Measurements from ENCODE around the gene B3GLCT. TPM values are rescaled to one million over a fixed set of nuclear protein-coding genes. Genes with fewer than 3 reads are reported as not detected.

The B3GLCT gene
- total and polyA plus RNA-seq, 2 of the 13 experiments (the other 11 are each of a cell fraction or from before 2014, with no cell fraction given), result 2.0 to 7.1 TPM

GRCh38 chr13:31261241-31261640 lies 61.5 kb downstream of the B3GLCT start:
- Histone ChIP-seq H3K79me2 (ENCODE audit: insufficient read depth, low read length) (no peaks in the 10 kb centered on the region), H2AFZ (ENCODE audit: low read length) (no peak overlapping the region), H3K4me3 (replicated peaks in 1 of 3; ENCODE audit: insufficient read depth in 1 of 3, low read depth in 2 of 3, low read length in 3 of 3) (no peak overlapping the region), H3K27me3 (ENCODE audit: control insufficient read depth in 1 of 2, insufficient read depth in 2 of 2, low read length in 2 of 2) (no peaks in the 10 kb centered on the region), H4K20me1 (ENCODE audit: insufficient read depth, low read length) (no peaks in the 10 kb centered on the region), H3K9ac (ENCODE audit: insufficient read depth, low read depth, low read length) (no peak overlapping the region), H3K36me3 (replicated peaks in 1 of 2; ENCODE audit: control insufficient read depth in 1 of 2, insufficient read depth in 2 of 2, low read length in 2 of 2) (no peaks in the 10 kb centered on the region), H3K4me1 (ENCODE audit: insufficient read depth, low read length) (no peaks in the 10 kb centered on the region), H3K4me2 (ENCODE audit: low read depth, low read length) (no peak overlapping the region), H3K9me3 (ENCODE audit: low read length) (peaks cover 6% of the 10 kb centered on the region; the same call in 1 of the 2 replicates), H3K27ac (ENCODE audit: extremely low read length, insufficient read depth, low read length) (no peak overlapping the region)
- intact Hi-C loops (cut with micrococcal nuclease; ENCODE audit: unreplicated experiment) (no loop called here), in situ Hi-C loops (cut with HindIII; ENCODE audit: extremely low pct_ligation_motif_present, low pct_unique_long_range_greater_than_20kb) (no loop called here)
- ATAC-seq, result no peak
- no TSS peak for BruUV-seq (replicated peaks)
- no peak for DNase-seq (ENCODE audit: low spot score)
- FAIRE-seq, result no peak
- ChIA-PET CTCF (ENCODE audit: low intra/inter-chr PET ratio, low total read pairs) (no interaction called here), POLR2A (no interaction called here)
- TF ChIP-seq HDAC1 (CRISPR knock-in tag; IDR thresholded peaks at IDR 0.05) (no peak), ZNF619 (CRISPR knock-in tag; IDR thresholded peaks at IDR 0.05) (no peak), KDM4B (CRISPR knock-in tag; IDR thresholded peaks at IDR 0.05) (no peak), ASH2L (IDR thresholded peaks at IDR 0.05; ENCODE audit: insufficient read length, low read depth, low read length) (no peak), HIVEP1 (CRISPR knock-in tag; IDR thresholded peaks at IDR 0.05) (no peak), KDM1A (CRISPR knock-in tag; IDR thresholded peaks at IDR 0.05) (no peak), RBM39 (IDR thresholded peaks at IDR 0.05; ENCODE audit: low read depth, low read length, poor library complexity, severe bottlenecking) (no peak), BORCS8-MEF2B (CRISPR knock-in tag; IDR thresholded peaks at IDR 0.05) (no peak), FOXP1 (IDR thresholded peaks at IDR 0.05) (no peak), FOXP1 (CRISPR knock-in tag; IDR thresholded peaks at IDR 0.05) (no peak), FOXC1 (CRISPR knock-in tag; IDR thresholded peaks at IDR 0.05; ENCODE audit: borderline replicate concordance) (no peak), NAIF1 (CRISPR knock-in tag; IDR thresholded peaks at IDR 0.05; ENCODE audit: borderline replicate concordance) (no peak), ZNF446 (CRISPR knock-in tag; IDR thresholded peaks at IDR 0.05) (no peak), TERF1 (CRISPR knock-in tag; IDR thresholded peaks at IDR 0.05) (no peak), PATZ1 (CRISPR knock-in tag; IDR thresholded peaks at IDR 0.05) (no peak), FOXK1 (CRISPR knock-in tag; IDR thresholded peaks at IDR 0.05; ENCODE audit: borderline replicate concordance, low read depth) (no peak), ZFP37 (CRISPR knock-in tag; IDR thresholded peaks at IDR 0.05; ENCODE audit: borderline replicate concordance) (no peak), ERF (CRISPR knock-in tag; IDR thresholded peaks at IDR 0.05) (no peak), TEAD3 (CRISPR knock-in tag; optimal IDR thresholded peaks at IDR 0.05; ENCODE audit: borderline replicate concordance) (no peak)
- WGBS (ENCODE audit: low lambda C conversion rate), result 98% methylated on average over 2 of the region's 2 CpGs
